ENCODE data around the gene NPAS2.

The NPAS2 gene

GRCh38 chr2:100857341-100857740 is 37.4 kb downstream of the NPAS2 start:
- DNase-seq (ENCODE audit: low read depth), result no peak
- H3K4me3 ChIP-seq (ENCODE audit: low read depth, low read length), result no peak overlapping the region
- TF ChIP-seq CTCF (IDR thresholded peaks at IDR 0.05; ENCODE audit: control insufficient read depth, extremely low read depth, insufficient read depth), result no peak

- no peak for DNase-seq (ENCODE audit: low read depth)
- no peak for TF ChIP-seq CTCF (IDR thresholded peaks at IDR 0.05; ENCODE audit: control insufficient read depth, extremely low read depth, insufficient read depth)
- H3K4me3 ChIP-seq (ENCODE audit: low read depth, low read length), result no peak overlapping the region
These were observed 38.0 kb downstream of the NPAS2 start for GRCh38 chr2:100857915-100858314.

DNA sequence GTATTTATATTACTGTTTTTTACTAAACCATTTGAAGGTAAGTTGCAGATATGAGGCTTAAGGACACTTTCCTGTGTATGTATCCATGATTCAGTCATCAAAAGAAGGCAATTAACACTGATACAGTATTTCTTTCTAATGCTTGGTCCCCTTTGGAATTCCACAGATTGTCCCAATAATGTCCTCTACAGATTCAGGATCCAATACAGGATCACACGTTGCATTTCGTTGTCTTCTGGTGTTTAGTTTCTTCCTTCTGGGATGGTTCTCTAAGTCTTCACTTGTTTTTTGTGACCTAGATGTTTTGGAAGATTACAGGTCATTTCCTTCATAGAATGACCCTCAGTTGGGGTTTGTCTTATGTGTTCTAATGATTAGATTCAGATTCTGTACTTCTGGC is 40.0 kb downstream of the NPAS2 start:
- TF ChIP-seq CTCF (IDR thresholded peaks at IDR 0.05; ENCODE audit: control insufficient read depth, extremely low read depth, insufficient read depth), result no peak
- DNase-seq (ENCODE audit: low read depth), result no peak
- no peak overlapping the region for H3K4me3 ChIP-seq (ENCODE audit: low read depth, low read length)

- no peak overlapping the region for H3K4me3 ChIP-seq (ENCODE audit: low read depth, low read length)
- no peak for DNase-seq (ENCODE audit: low read depth)
- no peak for TF ChIP-seq CTCF (IDR thresholded peaks at IDR 0.05; ENCODE audit: control insufficient read depth, extremely low read depth, insufficient read depth)
These were observed 41.4 kb downstream of the NPAS2 start for GRCh38 chr2:100861340-100861739.

GRCh38 chr2:100862081-100862480 is 42.1 kb downstream of the NPAS2 start:
- no peak for TF ChIP-seq CTCF (IDR thresholded peaks at IDR 0.05; ENCODE audit: control insufficient read depth, extremely low read depth, insufficient read depth)
- DNase-seq (ENCODE audit: low read depth), result no peak
- H3K4me3 ChIP-seq (ENCODE audit: low read depth, low read length), result no peak overlapping the region

GRCh38 chr2:100865816-100866460 is 46.0 kb downstream of the NPAS2 start:
- TF ChIP-seq CTCF (IDR thresholded peaks at IDR 0.05; ENCODE audit: control insufficient read depth, extremely low read depth, insufficient read depth), result no peak
- no peak for DNase-seq (ENCODE audit: low read depth)
- no peak overlapping the region for H3K4me3 ChIP-seq (ENCODE audit: low read depth, low read length)

- no peak overlapping the region for H3K4me3 ChIP-seq (ENCODE audit: low read depth, low read length)
- no peak for TF ChIP-seq CTCF (IDR thresholded peaks at IDR 0.05; ENCODE audit: control insufficient read depth, extremely low read depth, insufficient read depth)
- DNase-seq (ENCODE audit: low read depth), result no peak
These were observed 48.1 kb downstream of the NPAS2 start for GRCh38 chr2:100868083-100868482.

Data from LNCaP clone FGC (cell line).